Measurements from ENCODE around the gene PCYOX1L.

DNA sequence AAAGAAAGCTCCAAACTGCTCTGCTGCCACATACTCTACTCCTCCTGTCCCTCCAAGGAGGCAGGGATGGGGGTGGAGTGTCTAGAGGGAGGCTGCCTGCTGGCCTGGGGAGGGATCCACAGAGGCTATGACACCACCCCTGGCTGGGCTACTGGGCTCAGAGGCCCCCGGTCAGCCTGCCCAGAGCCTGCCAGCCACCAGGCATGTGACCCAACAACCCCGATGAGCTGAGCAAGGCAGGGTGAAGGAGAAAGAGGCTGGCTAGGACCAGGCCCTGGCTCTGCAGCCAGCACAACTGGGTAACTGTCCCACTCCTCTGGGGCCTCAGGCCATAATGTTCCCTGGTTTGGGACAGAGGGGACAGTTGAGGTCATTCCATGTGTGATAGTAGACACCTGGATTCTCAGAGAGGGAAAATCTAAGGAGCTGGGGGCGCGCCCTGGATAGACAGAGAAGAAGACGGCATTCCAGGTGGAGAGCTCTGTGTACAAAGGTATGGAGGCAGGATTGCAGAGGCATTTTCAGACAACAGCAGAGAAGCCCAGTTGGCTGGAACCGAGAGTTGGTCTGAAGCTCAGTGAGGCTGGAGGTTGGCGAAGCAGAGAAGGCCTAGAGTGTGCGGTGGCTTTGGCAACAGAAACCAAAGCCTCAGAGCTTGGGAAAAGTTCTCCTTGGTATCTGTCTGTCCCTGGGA is 55.1 kb downstream of the PCYOX1L start:
- TF ChIP-seq, protein P1, sequence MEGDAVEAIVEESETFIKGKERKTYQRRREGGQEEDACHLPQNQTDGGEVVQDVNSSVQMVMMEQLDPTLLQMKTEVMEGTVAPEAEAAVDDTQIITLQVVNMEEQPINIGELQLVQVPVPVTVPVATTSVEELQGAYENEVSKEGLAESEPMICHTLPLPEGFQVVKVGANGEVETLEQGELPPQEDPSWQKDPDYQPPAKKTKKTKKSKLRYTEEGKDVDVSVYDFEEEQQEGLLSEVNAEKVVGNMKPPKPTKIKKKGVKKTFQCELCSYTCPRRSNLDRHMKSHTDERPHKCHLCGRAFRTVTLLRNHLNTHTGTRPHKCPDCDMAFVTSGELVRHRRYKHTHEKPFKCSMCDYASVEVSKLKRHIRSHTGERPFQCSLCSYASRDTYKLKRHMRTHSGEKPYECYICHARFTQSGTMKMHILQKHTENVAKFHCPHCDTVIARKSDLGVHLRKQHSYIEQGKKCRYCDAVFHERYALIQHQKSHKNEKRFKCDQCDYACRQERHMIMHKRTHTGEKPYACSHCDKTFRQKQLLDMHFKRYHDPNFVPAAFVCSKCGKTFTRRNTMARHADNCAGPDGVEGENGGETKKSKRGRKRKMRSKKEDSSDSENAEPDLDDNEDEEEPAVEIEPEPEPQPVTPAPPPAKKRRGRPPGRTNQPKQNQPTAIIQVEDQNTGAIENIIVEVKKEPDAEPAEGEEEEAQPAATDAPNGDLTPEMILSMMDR (conservative IDR thresholded peaks at IDR 0.05; ENCODE audit: low read length) = no peak
- TF ChIP-seq EZH2phosphoT487 (IDR thresholded peaks at IDR 0.05; ENCODE audit: borderline replicate concordance) = no peak

All from Loucy (cell line).